DMS 273 (cell line): ENCODE measurements around the gene AKT3.
"Not testable (repeated sequence)": the region's sequence is repeated elsewhere in the genome, so short reads cannot be mapped to it uniquely, and the experiment has no call there.

ENCODE experiments used
- DNase-seq: peaks from one replicate; lab custom pipeline; 2025; ENCODE audit not compliant: unreplicated experiment; lab: John Stamatoyannopoulos, UW

The AKT3 gene

GRCh38 chr1:243621973-243622372 is 228.1 kb downstream of the AKT3 start:
- DNase-seq, result no peak

GRCh38 chr1:243620096-243620495 is 229.9 kb downstream of the AKT3 start:
- no peak for DNase-seq

- no peak for DNase-seq
Measured at GRCh38 chr1:243609698-243610097, 240.3 kb downstream of the AKT3 start.

GRCh38 chr1:243605604-243606003 is 244.4 kb downstream of the AKT3 start:
- no peak for DNase-seq

GRCh38 chr1:243601720-243602119 is 248.3 kb downstream of the AKT3 start:
- DNase-seq, result no peak

- DNase-seq, result no peak
Measured at GRCh38 chr1:243598433-243598832, 251.6 kb downstream of the AKT3 start.

- no peak for DNase-seq
Measured at GRCh38 chr1:243597383-243597782, 252.7 kb downstream of the AKT3 start.

- no peak for DNase-seq
Measured at GRCh38 chr1:243596431-243597062, 253.5 kb downstream of the AKT3 start.

- DNase-seq, result no peak
Measured at GRCh38 chr1:243595527-243596210, 254.4 kb downstream of the AKT3 start.

GRCh38 chr1:243594455-243594854 is 255.6 kb downstream of the AKT3 start:
- DNase-seq, result no peak

GRCh38 chr1:243589286-243589685 is 260.8 kb downstream of the AKT3 start:
- DNase-seq, result not testable (repeated sequence)

- no peak for DNase-seq
Measured at GRCh38 chr1:243587823-243588560, 262.1 kb downstream of the AKT3 start.

- DNase-seq, result no peak
Measured at GRCh38 chr1:243587285-243587684, 262.8 kb downstream of the AKT3 start.

- no peak for DNase-seq
Measured at GRCh38 chr1:243585982-243586381, 264.1 kb downstream of the AKT3 start.

GRCh38 chr1:243582326-243582725 is 267.7 kb downstream of the AKT3 start:
- DNase-seq, result peak; percentile 27

- no peak for DNase-seq
Measured at GRCh38 chr1:243580984-243581383, 269.1 kb downstream of the AKT3 start.

GRCh38 chr1:243580072-243580471 is 270.0 kb downstream of the AKT3 start:
- DNase-seq, result no peak

- peak; percentile 78 for DNase-seq
Measured at GRCh38 chr1:243575070-243575469, 275.0 kb downstream of the AKT3 start.

GRCh38 chr1:243572940-243573339 is 277.1 kb downstream of the AKT3 start:
- peak; percentile 9 for DNase-seq

GRCh38 chr1:243568793-243569192 is 281.2 kb downstream of the AKT3 start:
- DNase-seq, result no peak

GRCh38 chr1:243564814-243565213 is 285.2 kb downstream of the AKT3 start:
- no peak for DNase-seq

- no peak for DNase-seq
Measured at GRCh38 chr1:243563732-243564131, 286.3 kb downstream of the AKT3 start.
